HepG2 (cell line): Measurements from ENCODE around the gene TRIM5. TPM values are rescaled to one million over a fixed set of nuclear protein-coding genes. Genes with fewer than 3 reads are reported as not detected.

Experiments
- ATAC-seq: fragments of 200-7000 bp; cut with Tn5 transposase; 3 replicates; pipeline ENCODE4 v1.9.1; 2020; ENCODE audit warnings: mild to moderate bottlenecking, moderate library complexity
- BruUV-seq: library from RNA; stranded (reverse); fragments of 400-500 nt; replicated peaks from 2 replicates; lab custom pipeline; 2021; lab: Mats Ljungman, UMichigan
- CTCF ChIA-PET: fragments of 300-600 bp; formaldehyde crosslinking; extraction: SDS; loops from one replicate; lab custom pipeline; 2021; ENCODE audit warnings: low total read pairs, inconsistent platforms, low intra/inter-chr PET ratio; lab: Yijun Ruan, JAX
- POLR2A ChIA-PET: fragments of 350-600 bp; sonication (Branson Sonifier 250); formaldehyde crosslinking; loops from one replicate; lab custom pipeline; 2020; ENCODE audit warnings: antibody characterized with exemption, inconsistent platforms; lab: Yijun Ruan, JAX
- DNase-seq: peaks from one replicate; pipeline ENCODE4 v3.0.0-alpha.2; 2015; ENCODE audit warnings: low spot score
- FAIRE-seq: peaks from 3 replicates; lab custom pipeline; 2011; peaks lifted over from hg19 to GRCh38; lab: Jason Lieb, UNC
- H2AFZ ChIP-seq: one replicate; pipeline ENCODE4 v1.6.1; 2011; ENCODE audit warnings: low read length, inconsistent platforms
- H3K27ac ChIP-seq: fragments of 300-600 bp; 3 replicates; pipeline ENCODE4 v1.8.0; 2011; ENCODE audit warnings: mixed run types, mild to moderate bottlenecking, mixed read lengths, low read length, inconsistent platforms; ENCODE audit not compliant: insufficient read depth; ENCODE audit errors: extremely low read length
- H3K27me3 ChIP-seq, 2 experiments: fragments of 200-600 bp in 1 of 2; 2 replicates in 1 of 2; 3 replicates in 1 of 2; pipeline versions ENCODE4 v1.6.0 to v1.8.0; 2011; ENCODE audit warnings: low read length in 2 of 2, mild to moderate bottlenecking in 2 of 2, moderate library complexity in 2 of 2, inconsistent platforms in 1 of 2; ENCODE audit not compliant: insufficient read depth in 2 of 2, control insufficient read depth in 1 of 2
- H3K36me3 ChIP-seq, 2 experiments: fragments of 200-600 bp in 1 of 2; replicated peaks in 1 of 2; 2 replicates in 1 of 2; 3 replicates in 1 of 2; pipeline versions ENCODE4 v1.5.1 to v1.8.0; 2011; ENCODE audit warnings: low read length in 2 of 2, inconsistent platforms in 1 of 2; ENCODE audit not compliant: insufficient read depth in 2 of 2, control insufficient read depth in 1 of 2
- H3K4me1 ChIP-seq: 2 replicates; pipeline ENCODE4 v1.5.1; 2012; ENCODE audit warnings: low read length, inconsistent platforms; ENCODE audit not compliant: insufficient read depth
- H3K4me2 ChIP-seq: 2 replicates; pipeline ENCODE4 v1.6.0; 2011; ENCODE audit warnings: low read depth, low read length, inconsistent platforms
- H3K4me3 ChIP-seq, 3 experiments: fragments of 200-600 bp in 1 of 3; sonication (generic), shearing (Covaris generic) in 1 of 3; replicated peaks in 1 of 3; 2 replicates each; pipeline ENCODE4 v1.5.1; 2011 to 2016; ENCODE audit warnings: low read length in 3 of 3, inconsistent platforms in 2 of 3, low read depth in 2 of 3, mild to moderate bottlenecking in 2 of 3, control low read depth in 1 of 3, mixed read lengths in 1 of 3; ENCODE audit not compliant: insufficient read depth in 1 of 3
- H3K79me2 ChIP-seq: one replicate; pipeline ENCODE4 v1.6.1; 2011; ENCODE audit warnings: low read length, inconsistent platforms; ENCODE audit not compliant: insufficient read depth
- H3K9ac ChIP-seq: 2 replicates; pipeline ENCODE4 v1.6.0; 2011; ENCODE audit warnings: mild to moderate bottlenecking, low read depth, low read length, inconsistent platforms; ENCODE audit not compliant: insufficient read depth
- H3K9me3 ChIP-seq: 2 replicates; pipeline ENCODE4 v1.5.1; 2012; ENCODE audit warnings: mild to moderate bottlenecking, low read length
- H4K20me1 ChIP-seq: 2 replicates; pipeline ENCODE4 v1.6.0; 2011; ENCODE audit warnings: inconsistent platforms, mild to moderate bottlenecking, low read length, moderate library complexity; ENCODE audit not compliant: insufficient read depth
- CEBPB ChIP-seq: IDR thresholded peaks from 2 replicates; pipeline ENCODE4 v1.6.1; 2011; ENCODE audit warnings: low read depth, low read length, improper control_type of control experiment, borderline replicate concordance
- GATAD1 ChIP-seq: IDR thresholded peaks from 2 replicates; pipeline ENCODE4 v1.6.1; 2016; ENCODE audit warnings: missing genetic modification reagents, missing compliant biosample characterization
- GTF3A ChIP-seq: sonication (generic); formaldehyde crosslinking; conservative IDR thresholded peaks from 2 replicates; pipeline ENCODE4 v1.4.0; 2020; ENCODE audit warnings: mild to moderate bottlenecking, missing genetic modification reagents
- LCORL ChIP-seq, 2 experiments: fragments of 450-650 bp in 1 of 2; sonication (generic) in 1 of 2; formaldehyde crosslinking in 1 of 2; IDR thresholded peaks; 2 replicates each; pipeline versions ENCODE4 v1.5.0 to v1.6.1; 2017 to 2020; ENCODE audit warnings: antibody characterized with exemption in 1 of 2, missing genetic modification reagents in 1 of 2
- MTF2 ChIP-seq: sonication (generic); formaldehyde crosslinking; IDR thresholded peaks from 2 replicates; pipeline ENCODE4 v1.5.0; 2020; ENCODE audit warnings: missing genetic modification reagents, borderline replicate concordance
- RXRA ChIP-seq: sonication (generic); formaldehyde crosslinking; IDR thresholded peaks from 2 replicates; pipeline ENCODE4 v1.5.1; 2020; ENCODE audit warnings: missing genetic modification reagents
- TGIF2 ChIP-seq: IDR thresholded peaks from 2 replicates; pipeline ENCODE4 v1.6.1; 2016; ENCODE audit warnings: control low read depth, missing compliant biosample characterization
- UBTF ChIP-seq: sonication (generic); formaldehyde crosslinking; IDR thresholded peaks from 2 replicates; pipeline ENCODE4 v1.4.0; 2020; ENCODE audit warnings: mild to moderate bottlenecking, missing genetic modification reagents
- ZBTB34 ChIP-seq: sonication (generic); formaldehyde crosslinking; IDR thresholded peaks from 2 replicates; pipeline ENCODE4 v1.8.0; 2022; ENCODE audit warnings: mild to moderate bottlenecking, missing genetic modification reagents
- ZBTB49 ChIP-seq: sonication (generic); formaldehyde crosslinking; IDR thresholded peaks from 2 replicates; pipeline ENCODE4 v1.4.0; 2020; ENCODE audit warnings: missing genetic modification reagents, borderline replicate concordance
- ZFY ChIP-seq: sonication (generic); formaldehyde crosslinking; IDR thresholded peaks from 2 replicates; pipeline ENCODE4 v1.4.0; 2020; ENCODE audit warnings: missing genetic modification reagents
- ZMAT3 ChIP-seq: sonication (generic); formaldehyde crosslinking; conservative IDR thresholded peaks from 2 replicates; pipeline ENCODE4 v1.7.0; 2021; ENCODE audit warnings: missing genetic modification reagents
- ZNF569 ChIP-seq: sonication (generic); formaldehyde crosslinking; IDR thresholded peaks from 2 replicates; pipeline ENCODE4 v1.5.0; 2020; ENCODE audit warnings: mild to moderate bottlenecking, missing genetic modification reagents, moderate library complexity, borderline replicate concordance
- WGBS: methylation state at CpG from one replicate; pipeline ENCODE4 v1.1.6; 2017; ENCODE audit warnings: low lambda C conversion rate; 5-methylcytosine and 5-hydroxymethylcytosine counted together
- in situ Hi-C: cut with HindIII; loops from 2 replicates; pipeline ENCODE4 v1.10.0; 2017; ENCODE audit warnings: low pct_unique_long_range_greater_than_20kb; ENCODE audit not compliant: extremely low pct_ligation_motif_present
- intact Hi-C: fragments of 100-400 bp; cut with micrococcal nuclease; formaldehyde crosslinking; loops from one replicate; pipeline ENCODE4 v1.10.0; 2022; ENCODE audit not compliant: unreplicated experiment
- polyA plus RNA-seq, 8 experiments: library from polyadenylated mRNA; depleted of rRNA in 3 of 8; stranded (reverse) in 7 of 8; unstranded in 1 of 8; fragments of >200 nt; fragmentation: Illumina TruSeq in 4 of 8; extraction: Trizol in 4 of 8; gene quantifications; 2 replicates each; pipeline versions ENCODE4 v1.2.1 to v1.2.3, GENCODE V29; 2011 to 2016; ENCODE audit warnings: low read depth in 4 of 8, missing spikeins in 1 of 8, mixed read lengths in 1 of 8; ENCODE audit not compliant: insufficient read depth in 1 of 8
- total RNA-seq, 5 experiments: library from RNA; depleted of rRNA; stranded (reverse); fragments of >200 nt; fragmentation: Illumina TruSeq; extraction: Trizol; gene quantifications; 2 replicates each; pipeline ENCODE4 v1.2.3, GENCODE V29; 2016; ENCODE audit warnings: low read depth in 1 of 5

TRIM5 gene
- total and polyA plus RNA-seq, 2 of the 13 experiments (the other 11 are each of a cell fraction or from before 2014, with no cell fraction given) = 7.8 to 13.1 TPM

- H3K27ac ChIP-seq = no peak overlapping the region
- intact Hi-C loops = no loop called here
- no peaks in the 10 kb centered on the region for H3K4me1 ChIP-seq
- POLR2A ChIA-PET = no interaction called here
- H3K4me2 ChIP-seq = no peak overlapping the region
- BruUV-seq = no TSS peak
- no peak for FAIRE-seq
- no peak for ATAC-seq
- no peaks in the 10 kb centered on the region for H3K27me3 ChIP-seq
- no peaks in the 10 kb centered on the region for H3K79me2 ChIP-seq
- no peak overlapping the region for H2AFZ ChIP-seq
- TF ChIP-seq LCORL (IDR thresholded peaks at IDR 0.05) (no peak), LCORL (CRISPR knock-in tag; IDR thresholded peaks at IDR 0.05) (no peak), ZNF569 (CRISPR knock-in tag) (no peak), ZFY (CRISPR knock-in tag) (no peak), TGIF2 (CRISPR knock-in tag) (no peak)
- DNase-seq = no peak
- H3K36me3 ChIP-seq = peaks cover 1 to 8% of the 10 kb centered on the region in 2 experiments; a peak in 3 of 5 replicates
- no peak overlapping the region for H3K4me3 ChIP-seq
- no peak overlapping the region for H3K9ac ChIP-seq
- in situ Hi-C loops = loop anchor here (10.0 kb wide), 1 partner anchor 125 kb away; the partner anchor contains the start of gene OR52N2
- 91% methylated on average over 7 of the region's 7 CpGs for WGBS
- CTCF ChIA-PET = no interaction called here
- no peaks in the 10 kb centered on the region for H4K20me1 ChIP-seq
- H3K9me3 ChIP-seq = no peaks in the 10 kb centered on the region
Measured at GRCh38 chr11:5679811-5680210, 5.1 kb downstream of the TRIM5 start.

GRCh38 chr11:5674391-5674790 lies 10.5 kb downstream of the TRIM5 start:
- ATAC-seq = no peak
- Histone ChIP-seq H3K4me3 (no peak overlapping the region), H4K20me1 (no peaks in the 10 kb centered on the region), H3K79me2 (no peaks in the 10 kb centered on the region), H3K4me1 (no peaks in the 10 kb centered on the region), H3K36me3 (peaks cover 1 to 8% of the 10 kb centered on the region in 2 experiments; a peak in 3 of 5 replicates), H3K27ac (no peak overlapping the region), H3K27me3 (no peaks in the 10 kb centered on the region), H3K9me3 (no peaks in the 10 kb centered on the region), H3K4me2 (no peak overlapping the region), H2AFZ (no peak overlapping the region), H3K9ac (no peak overlapping the region)
- WGBS = 98% methylated on average over 4 of the region's 4 CpGs
- BruUV-seq = no TSS peak
- in situ Hi-C loops = no loop called here
- DNase-seq = no peak
- FAIRE-seq = no peak
- ChIA-PET POLR2A (no interaction called here), CTCF (no interaction called here)
- intact Hi-C loops = no loop called here
- no peak for TF ChIP-seq GTF3A (CRISPR knock-in tag)
- TF ChIP-seq ZMAT3 (CRISPR knock-in tag) = no peak
- TF ChIP-seq ZBTB49 (CRISPR knock-in tag) = no peak
- TF ChIP-seq GATAD1 (CRISPR knock-in tag) = no peak
- no peak for TF ChIP-seq RXRA (CRISPR knock-in tag)
- TF ChIP-seq ZBTB34 = no peak
- no peak for TF ChIP-seq MTF2
- no peak for TF ChIP-seq CEBPB
- no peak for TF ChIP-seq UBTF (CRISPR knock-in tag)
